ENCODE data around the gene ALDOA.

The ALDOA gene

GRCh38 chr16:30116291-30117207, 51.0 kb downstream of the ALDOA start:
- DNase-seq (ENCODE audit: low spot score) = no peak

GRCh38 chr16:30117768-30118167, 52.2 kb downstream of the ALDOA start:
- DNase-seq (ENCODE audit: low spot score) = no peak

- DNase-seq (ENCODE audit: low spot score) = no peak
These were observed 53.9 kb downstream of the ALDOA start for GRCh38 chr16:30119428-30119827.

Measured in left forelimb (tissue), 1 donor.